Ramos (cell line): ENCODE data around the gene TSPAN33.
"Not testable (repeated sequence)": the region's sequence is repeated elsewhere in the genome, so short reads cannot be mapped to it uniquely, and the experiment has no call there.

ENCODE experiments used
- in situ Hi-C: fragments of 300-500 bp; cut with MboI; formaldehyde crosslinking; loops from one replicate; pipeline ENCODE4 v1.14.3; 2022; ENCODE audit warnings: low sequenced_read_pairs; ENCODE audit not compliant: unreplicated experiment

TSPAN33 gene

GRCh38 chr7:129169171-129169671, 24.7 kb downstream of the TSPAN33 start:
- in situ Hi-C loops: no loop called here

GRCh38 chr7:129169686-129170440, 25.4 kb downstream of the TSPAN33 start:
- in situ Hi-C loops: no loop called here

GRCh38 chr7:129170441-129171021, 26.0 kb downstream of the TSPAN33 start:
- in situ Hi-C loops: no loop called here

GRCh38 chr7:129173861-129174260, 29.4 kb downstream of the TSPAN33 start:
- in situ Hi-C loops: not testable (repeated sequence)

- in situ Hi-C loops: no loop called here
Measured at GRCh38 chr7:129176916-129177710, 32.6 kb downstream of the TSPAN33 start.

- in situ Hi-C loops: no loop called here
Measured at GRCh38 chr7:129184981-129185670, 40.6 kb downstream of the TSPAN33 start.

- in situ Hi-C loops: no loop called here
Measured at GRCh38 chr7:129186749-129187260, 42.3 kb downstream of the TSPAN33 start.

- in situ Hi-C loops: no loop called here
Measured at GRCh38 chr7:129187681-129188371, 43.3 kb downstream of the TSPAN33 start.

GRCh38 chr7:129188372-129188891, 43.9 kb downstream of the TSPAN33 start, which contains the start of gene SMO:
Gene SMO (plus strand): TSS chr7:129188633. CDS start chr7:129189152, 519 bp downstream.
- in situ Hi-C loops: no loop called here

- in situ Hi-C loops: no loop called here
Measured at GRCh38 chr7:129188892-129189660, 44.6 kb downstream of the TSPAN33 start.

GRCh38 chr7:129189661-129190310, 45.3 kb downstream of the TSPAN33 start:
- in situ Hi-C loops: no loop called here

GRCh38 chr7:129191272-129191671, 46.8 kb downstream of the TSPAN33 start:
- in situ Hi-C loops: no loop called here

GRCh38 chr7:129193892-129194291, 49.4 kb downstream of the TSPAN33 start:
- in situ Hi-C loops: no loop called here

- in situ Hi-C loops: no loop called here
Measured at GRCh38 chr7:129197771-129198170, 53.3 kb downstream of the TSPAN33 start.

- in situ Hi-C loops: no loop called here
Measured at GRCh38 chr7:129199406-129199805, 54.9 kb downstream of the TSPAN33 start.

- in situ Hi-C loops: loop anchor here (10.0 kb wide), 1 partner anchor 297 kb away; no protein-coding TSS in a partner anchor
Measured at GRCh38 chr7:129202058-129202777, 57.7 kb downstream of the TSPAN33 start.

GRCh38 chr7:129203050-129203741, 58.7 kb downstream of the TSPAN33 start:
- in situ Hi-C loops: loop anchor here (10.0 kb wide), 1 partner anchor 298 kb away; no protein-coding TSS in a partner anchor
